Activated CD4-positive, alpha-beta T cell treated with anti-CD3 and anti-CD28 coated beads, Interleukin-2, amount 10 ng/mL, durations not matched to agents 7 days and 5 days (primary cell): ENCODE measurements around the gene MTFR1L. TPM values are rescaled to one million over a fixed set of nuclear protein-coding genes. Genes with fewer than 3 reads are reported as not detected.

ENCODE experiments used
- CTCF ChIA-PET: fragments of 350-600 bp; sonication (Branson Sonifier 250); formaldehyde crosslinking; loops from one replicate; lab custom pipeline; 2021; ENCODE audit warnings: antibody characterized with exemption; lab: Charles Lee
- POLR2A ChIA-PET: fragments of 350-600 bp; sonication (Branson Sonifier 250); formaldehyde crosslinking; loops from one replicate; lab custom pipeline; 2021; ENCODE audit warnings: antibody characterized with exemption; lab: Charles Lee
- DNase-seq: peaks from one replicate; pipeline ENCODE4 v3.0.0-alpha.2; 2020
- H3K27ac Mint-ChIP-seq: one replicate; pipeline ENCODE4 v1.8.0; 2021; ENCODE audit warnings: mild to moderate bottlenecking, moderate library complexity, mixed read lengths
- H3K27me3 Mint-ChIP-seq: one replicate; pipeline ENCODE4 v1.8.0; 2021; ENCODE audit warnings: mixed read lengths
- H3K36me3 Mint-ChIP-seq: one replicate; pipeline ENCODE4 v1.8.0; 2021; ENCODE audit warnings: low read depth, mixed read lengths
- H3K4me1 Mint-ChIP-seq: one replicate; pipeline ENCODE4 v1.8.0; 2021; ENCODE audit warnings: mixed read lengths
- H3K4me3 Mint-ChIP-seq: one replicate; pipeline ENCODE4 v1.8.0; 2021; ENCODE audit warnings: mild to moderate bottlenecking, moderate library complexity, mixed read lengths
- H3K9me3 Mint-ChIP-seq: one replicate; pipeline ENCODE4 v1.8.0; 2021; ENCODE audit warnings: mixed read lengths
- total RNA-seq, 2 experiments: library from RNA; stranded (reverse); gene quantifications; one replicate each; pipeline ENCODE4 v1.2.3, GENCODE V29; 2021

Gene MTFR1L
- total RNA-seq, 2 experiments from 2014 or later, result 38.9 to 42.1 TPM

DNA sequence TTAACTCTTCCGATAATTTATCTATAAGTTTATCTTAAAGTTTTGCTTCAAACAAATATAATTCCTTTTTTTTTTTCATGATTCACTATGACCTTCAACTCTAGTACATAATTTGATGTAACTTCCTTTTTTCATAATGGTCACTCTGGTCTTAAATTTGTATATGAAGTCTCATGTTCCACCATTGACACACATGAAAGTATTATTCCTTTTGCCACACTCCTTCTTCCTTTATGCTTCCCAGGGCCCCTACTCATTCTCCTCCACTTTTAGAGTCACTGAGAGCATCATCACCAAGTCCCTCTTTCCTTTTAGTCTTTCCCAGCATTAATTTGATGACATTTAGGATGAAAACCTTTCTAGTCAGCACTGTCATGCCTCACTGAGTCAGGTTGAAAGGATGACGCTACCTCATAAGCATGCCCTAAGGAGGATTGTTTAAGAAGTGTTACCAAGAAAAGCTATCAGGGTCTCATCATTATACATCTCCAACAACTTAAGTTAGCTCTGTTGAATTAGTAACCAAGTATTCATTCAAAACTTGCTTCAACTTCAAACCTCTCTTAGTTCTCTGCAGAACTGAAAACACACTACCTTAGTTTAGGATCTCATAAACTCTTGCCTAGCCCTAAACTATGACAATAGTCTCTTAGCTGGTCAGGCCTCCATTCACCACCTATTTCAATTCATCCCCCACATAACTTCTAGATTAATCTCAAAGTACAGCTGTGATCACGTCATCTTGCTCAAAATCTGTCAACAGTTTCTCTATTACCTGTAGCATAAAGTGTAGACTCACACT lies 25.0 kb downstream of the MTFR1L start:
- H3K4me1 Mint-ChIP-seq, result no peaks in the 10 kb centered on the region
- no peaks in the 10 kb centered on the region for H3K27me3 Mint-ChIP-seq
- POLR2A ChIA-PET, result no interaction called here
- H3K36me3 Mint-ChIP-seq, result peaks cover 3% of the 10 kb centered on the region
- no peak for DNase-seq
- CTCF ChIA-PET, result interaction anchor here (0.6 to 1.5 kb wide), 4 partner anchors 9 to 233 kb away, joined by 3 to 7 read pairs (median 4); no protein-coding TSS in a partner anchor
- no peak overlapping the region for H3K27ac Mint-ChIP-seq
- no peak overlapping the region for H3K4me3 Mint-ChIP-seq
- no peaks in the 10 kb centered on the region for H3K9me3 Mint-ChIP-seq

DNA sequence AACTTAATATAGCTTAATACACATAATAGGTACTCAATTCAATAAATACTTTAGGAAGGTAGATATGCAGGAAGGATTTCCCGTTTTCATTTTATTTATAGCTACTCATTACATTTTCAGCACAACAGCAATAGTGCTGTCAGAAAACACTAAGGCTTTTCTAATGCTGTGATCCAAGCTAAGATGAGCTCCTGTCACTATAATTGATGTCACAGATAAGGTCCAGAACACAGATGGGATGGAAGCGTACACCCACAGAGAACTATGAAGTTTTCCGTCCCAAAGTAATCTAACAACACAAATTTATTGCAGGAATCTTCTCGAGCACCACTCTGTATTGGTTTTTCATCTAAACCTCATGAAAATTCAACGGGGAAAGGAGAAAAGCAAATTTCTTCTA lies 25.9 kb downstream of the MTFR1L start:
- ChIA-PET CTCF (interaction anchor here (0.7 kb wide), 1 partner anchor 50 kb away, joined by 4 read pairs; no protein-coding TSS in a partner anchor), POLR2A (no interaction called here)
- H3K27me3 Mint-ChIP-seq, result no peaks in the 10 kb centered on the region
- H3K36me3 Mint-ChIP-seq, result peaks cover 3% of the 10 kb centered on the region
- H3K4me1 Mint-ChIP-seq, result no peaks in the 10 kb centered on the region
- H3K27ac Mint-ChIP-seq, result no peak overlapping the region
- no peaks in the 10 kb centered on the region for H3K9me3 Mint-ChIP-seq
- DNase-seq, result no peak
- H3K4me3 Mint-ChIP-seq, result no peak overlapping the region

DNA sequence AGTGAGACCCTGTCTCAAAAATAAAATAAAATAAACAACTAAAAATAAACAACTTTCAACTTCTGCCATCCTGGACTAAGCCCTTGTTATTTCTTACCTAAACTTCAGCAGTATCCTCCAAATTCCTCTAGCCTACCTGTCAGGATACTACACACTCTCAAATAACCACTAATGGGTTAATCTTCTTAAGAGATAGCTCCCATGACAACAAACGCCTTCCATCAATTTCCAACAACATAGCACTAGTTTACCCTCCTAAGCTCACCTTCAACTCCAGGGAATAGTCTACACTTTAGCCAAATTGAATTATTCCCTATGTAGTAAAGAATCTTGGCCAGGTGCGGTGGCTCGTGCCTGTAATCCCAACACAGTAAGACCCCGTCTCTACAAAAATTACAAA lies 28.2 kb downstream of the MTFR1L start:
- Mint-ChIP-seq H3K27ac (no peak overlapping the region), H3K4me1 (no peaks in the 10 kb centered on the region), H3K4me3 (no peak overlapping the region), H3K27me3 (no peaks in the 10 kb centered on the region), H3K36me3 (peaks cover 6% of the 10 kb centered on the region), H3K9me3 (no peaks in the 10 kb centered on the region)
- no peak for DNase-seq
- POLR2A ChIA-PET, result no interaction called here
- CTCF ChIA-PET, result interaction anchor here (0.7 to 1.6 kb wide), 4 partner anchors 13 to 152 kb away, joined by 3 to 4 read pairs (median 3); no protein-coding TSS in a partner anchor

DNA sequence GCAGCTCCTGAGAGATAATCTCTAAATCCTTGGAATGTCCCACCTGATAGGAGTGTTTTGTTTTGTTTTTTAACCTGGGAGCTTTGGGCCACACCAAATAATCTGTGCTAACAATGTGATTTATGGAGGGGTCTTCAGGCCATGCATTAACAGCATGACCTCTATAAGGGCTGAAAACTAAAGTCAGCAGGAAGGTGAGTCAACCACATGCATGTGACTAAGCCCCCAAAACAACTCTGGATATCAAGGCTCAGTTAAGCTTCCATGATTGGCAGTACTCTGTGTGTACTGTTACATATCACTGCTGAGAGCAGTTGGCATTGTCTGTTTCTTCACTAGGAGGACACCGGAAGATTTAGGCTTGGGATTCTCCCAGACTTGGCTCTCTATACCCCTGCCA lies 28.8 kb downstream of the MTFR1L start:
- no peaks in the 10 kb centered on the region for H3K9me3 Mint-ChIP-seq
- DNase-seq, result no peak
- CTCF ChIA-PET, result interaction anchor here (0.7 to 1.4 kb wide), 3 partner anchors 14 to 151 kb away, joined by 3 read pairs; no protein-coding TSS in a partner anchor
- POLR2A ChIA-PET, result no interaction called here
- no peaks in the 10 kb centered on the region for H3K4me1 Mint-ChIP-seq
- no peak overlapping the region for H3K27ac Mint-ChIP-seq
- H3K36me3 Mint-ChIP-seq, result peaks cover 3% of the 10 kb centered on the region
- H3K27me3 Mint-ChIP-seq, result no peaks in the 10 kb centered on the region
- H3K4me3 Mint-ChIP-seq, result no peak overlapping the region

DNA sequence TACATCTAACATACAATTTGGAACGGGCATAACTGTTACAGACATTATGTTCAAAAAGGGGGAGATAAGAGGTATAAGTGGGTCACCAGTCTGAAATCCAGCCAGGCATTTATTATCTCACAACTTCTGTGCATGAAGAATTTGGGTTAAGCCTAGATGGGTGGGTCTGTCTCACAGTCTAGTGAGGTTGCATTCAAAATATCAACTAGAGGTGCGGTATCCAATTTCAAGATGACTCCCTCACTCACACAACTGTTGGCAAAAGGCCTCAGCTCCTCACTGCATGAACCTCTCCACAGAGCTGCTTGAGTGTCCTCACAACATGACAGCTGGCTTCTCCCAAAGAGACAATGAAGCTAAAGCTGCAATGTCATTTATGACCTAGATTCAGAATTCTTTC lies 34.8 kb downstream of the MTFR1L start:
- CTCF ChIA-PET, result interaction anchor here (0.6 kb wide), 1 partner anchor 14 kb away, joined by 5 read pairs; no protein-coding TSS in a partner anchor

DNA sequence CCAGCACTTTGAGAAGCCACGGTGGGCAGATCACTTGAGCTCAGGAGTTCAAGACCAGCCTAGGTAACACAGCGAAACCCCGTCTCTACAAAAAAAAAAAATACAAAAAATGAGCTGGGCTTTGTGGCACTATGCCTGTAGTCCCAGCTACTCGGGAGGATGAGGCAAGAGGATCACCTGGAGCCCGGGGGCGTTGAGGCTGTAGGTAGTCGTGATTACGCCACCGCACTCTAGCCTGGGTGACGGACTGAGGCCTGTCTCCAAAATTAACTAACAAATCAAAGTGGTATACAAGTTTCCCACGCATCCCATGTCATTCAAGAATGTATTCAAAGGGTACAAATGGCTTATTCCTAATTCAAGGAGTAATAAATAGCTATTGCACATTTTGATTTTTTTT lies 37.1 kb downstream of the MTFR1L start:
- CTCF ChIA-PET, result interaction anchor here (0.6 to 1.3 kb wide), 4 partner anchors 11 to 1296 kb away, joined by 3 to 5 read pairs (median 4); no protein-coding TSS in a partner anchor

More for the DNA sequence above, 34.8 kb downstream of the MTFR1L start:
- H3K4me3 Mint-ChIP-seq, result no peak overlapping the region
- POLR2A ChIA-PET, result interaction anchor here (0.6 kb wide), 1 partner anchor 282 kb away, joined by 4 read pairs; no protein-coding TSS in a partner anchor
- H3K27ac Mint-ChIP-seq, result no peak overlapping the region
- H3K27me3 Mint-ChIP-seq, result no peaks in the 10 kb centered on the region
- H3K4me1 Mint-ChIP-seq, result peaks cover 17% of the 10 kb centered on the region
- DNase-seq, result no peak
- H3K36me3 Mint-ChIP-seq, result peaks cover 2% of the 10 kb centered on the region
- H3K9me3 Mint-ChIP-seq, result no peaks in the 10 kb centered on the region

DNA sequence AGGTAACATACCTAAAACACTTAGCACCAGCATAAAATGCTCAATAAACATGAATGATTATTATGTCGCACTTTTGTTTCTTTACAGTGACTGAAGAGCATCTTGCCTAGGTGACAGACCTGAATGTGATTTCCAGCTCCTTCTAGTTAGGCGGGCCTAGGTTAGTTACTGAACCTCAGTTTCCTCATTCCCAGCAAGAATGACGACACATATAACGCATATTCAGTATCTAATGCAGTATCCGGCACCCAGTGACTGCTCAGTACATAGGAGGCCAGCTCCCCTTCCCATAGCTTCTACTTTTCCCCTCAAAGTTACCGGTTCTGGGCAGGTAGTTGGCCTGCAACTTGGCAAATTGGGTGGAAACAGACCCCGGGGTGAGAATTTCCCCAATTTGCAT lies 38.7 kb downstream of the MTFR1L start:
- H3K27ac Mint-ChIP-seq, result peak overlapping the region; percentile 87
- ChIA-PET CTCF (no interaction called here), POLR2A (no interaction called here)
- H3K4me1 Mint-ChIP-seq, result peaks cover 29% of the 10 kb centered on the region
- H3K36me3 Mint-ChIP-seq, result no peaks in the 10 kb centered on the region
- DNase-seq, result no peak
- H3K4me3 Mint-ChIP-seq, result peak overlapping the region; percentile 93
- no peaks in the 10 kb centered on the region for H3K27me3 Mint-ChIP-seq
- H3K9me3 Mint-ChIP-seq, result no peaks in the 10 kb centered on the region

More for the DNA sequence above, 37.1 kb downstream of the MTFR1L start:
- no peaks in the 10 kb centered on the region for H3K27me3 Mint-ChIP-seq
- no peak for DNase-seq
- no peak overlapping the region for H3K4me3 Mint-ChIP-seq
- no peak overlapping the region for H3K27ac Mint-ChIP-seq
- no peaks in the 10 kb centered on the region for H3K9me3 Mint-ChIP-seq
- POLR2A ChIA-PET, result interaction anchor here (0.6 kb wide), 2 partner anchors 15 to 23 kb away, joined by 3 to 6 read pairs; no protein-coding TSS in a partner anchor
- peaks cover 2% of the 10 kb centered on the region for H3K36me3 Mint-ChIP-seq
- peaks cover 29% of the 10 kb centered on the region for H3K4me1 Mint-ChIP-seq

DNA sequence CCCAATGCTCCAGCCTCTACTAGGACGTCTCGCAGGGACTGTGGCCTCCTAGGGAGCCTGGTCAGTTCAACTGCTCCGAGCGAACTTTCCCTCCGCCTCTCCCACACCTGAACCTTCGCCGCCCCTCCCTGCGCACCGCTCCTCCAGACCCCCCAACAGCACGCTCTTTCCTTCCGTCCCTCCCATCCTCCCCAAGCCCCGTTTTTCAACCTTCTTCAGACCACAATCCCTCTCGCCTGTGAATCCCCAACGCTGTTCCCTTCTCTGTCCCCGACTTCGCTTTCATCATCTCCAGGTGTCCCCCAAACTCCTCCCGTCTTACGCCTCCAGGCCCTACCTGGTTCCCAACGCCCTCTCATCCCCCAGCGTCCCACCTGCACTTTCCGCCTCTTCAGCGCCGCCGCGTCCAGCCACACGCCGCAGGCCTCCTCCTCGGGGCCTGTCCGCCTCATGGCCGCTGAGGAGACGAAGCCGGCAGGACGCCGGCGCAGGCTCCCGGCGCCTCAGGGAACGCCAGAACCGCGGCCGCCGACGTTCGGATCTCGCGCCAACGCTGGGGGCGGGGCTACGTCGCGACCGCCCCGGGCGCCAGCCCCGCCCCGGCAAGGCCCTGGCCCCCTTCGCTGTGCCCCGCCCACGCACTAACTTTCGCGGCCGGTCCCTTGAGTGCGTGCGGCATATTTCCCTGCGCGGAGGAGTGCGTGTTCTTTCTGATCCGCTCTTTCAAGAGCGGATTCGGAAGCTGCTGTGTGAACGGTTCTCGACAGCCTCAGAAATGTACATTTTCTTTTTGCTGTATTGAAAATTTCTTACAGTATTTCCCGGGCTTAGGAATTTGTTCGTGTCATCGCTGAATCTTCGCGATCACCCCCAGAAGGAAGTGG lies 39.4 kb downstream of the MTFR1L start, which contains the start of gene AUNIP:
Gene AUNIP (minus strand): TSS at position 552 of the 884 bp plus-strand sequence. CDS start 100 bp downstream, at position 452.
- Mint-ChIP-seq H3K27me3 (no peaks in the 10 kb centered on the region), H3K27ac (peak within 1 kb of the TSS; percentile 87), H3K4me3 (peak within 1 kb of the TSS; percentile 93), H3K36me3 (no peaks in the 10 kb centered on the region), H3K9me3 (no peaks in the 10 kb centered on the region), H3K4me1 (peaks cover 29% of the 10 kb centered on the region)
- ChIA-PET CTCF (no interaction called here), POLR2A (no interaction called here)
- DNase-seq, result peak; percentile 91

DNA sequence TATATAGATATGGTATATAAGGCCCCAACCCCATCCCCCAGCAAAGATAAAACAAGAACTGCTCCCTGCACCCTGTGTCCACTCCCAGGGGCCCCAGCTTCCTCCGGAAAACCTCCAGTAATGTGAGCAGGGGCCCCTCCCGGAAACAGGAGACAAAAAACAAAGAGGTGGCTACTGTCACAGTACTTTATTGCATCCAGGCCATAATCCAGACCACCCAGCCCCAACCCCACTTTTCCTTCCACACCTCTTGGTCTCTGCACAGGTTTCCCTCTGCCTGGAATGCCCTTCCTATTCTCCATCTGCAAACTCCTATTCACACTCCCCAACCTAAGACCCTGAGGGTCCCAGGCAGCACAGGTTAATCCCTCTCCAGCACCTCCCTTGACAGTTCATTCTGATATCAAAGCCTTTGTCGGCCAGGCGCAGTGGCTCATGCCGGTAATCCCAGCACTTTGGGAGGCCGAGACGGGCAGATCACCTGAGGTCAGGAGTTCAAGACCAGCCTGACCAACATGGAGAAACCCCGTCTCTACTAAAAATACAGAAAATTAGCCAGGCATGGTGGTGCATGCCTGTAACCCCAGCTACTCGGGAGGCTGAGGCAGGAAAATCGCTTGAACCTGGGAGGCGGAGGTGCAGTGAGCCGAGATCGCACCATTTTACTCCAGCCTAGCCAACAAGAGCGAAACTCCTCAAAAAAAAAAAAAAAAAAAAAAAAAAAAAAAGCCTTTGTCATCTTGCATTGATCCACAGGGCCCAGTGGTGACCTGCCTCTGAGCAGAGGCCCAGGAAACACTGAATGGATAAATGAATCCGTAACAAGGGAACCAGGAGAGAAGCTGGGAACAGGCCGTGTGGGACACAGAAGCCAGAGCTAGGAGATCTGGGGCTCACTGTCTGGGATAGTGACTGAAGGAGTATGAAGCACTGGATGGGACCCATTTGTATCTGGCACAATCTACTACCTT lies 41.8 kb downstream of the MTFR1L start:
- no peak overlapping the region for H3K27ac Mint-ChIP-seq
- no peaks in the 10 kb centered on the region for H3K36me3 Mint-ChIP-seq
- DNase-seq, result no peak
- H3K4me1 Mint-ChIP-seq, result peaks cover 26% of the 10 kb centered on the region
- ChIA-PET POLR2A (interaction anchor here (0.6 kb wide), 1 partner anchor 412 kb away, joined by 5 read pairs; no protein-coding TSS in a partner anchor), CTCF (interaction anchor here (1.3 to 1.8 kb wide), 3 partner anchors 9 to 21 kb away, joined by 3 to 5 read pairs (median 4); partner anchors contain the start of gene PAQR7)
- H3K27me3 Mint-ChIP-seq, result no peaks in the 10 kb centered on the region
- H3K4me3 Mint-ChIP-seq, result no peak overlapping the region
- no peaks in the 10 kb centered on the region for H3K9me3 Mint-ChIP-seq

DNA sequence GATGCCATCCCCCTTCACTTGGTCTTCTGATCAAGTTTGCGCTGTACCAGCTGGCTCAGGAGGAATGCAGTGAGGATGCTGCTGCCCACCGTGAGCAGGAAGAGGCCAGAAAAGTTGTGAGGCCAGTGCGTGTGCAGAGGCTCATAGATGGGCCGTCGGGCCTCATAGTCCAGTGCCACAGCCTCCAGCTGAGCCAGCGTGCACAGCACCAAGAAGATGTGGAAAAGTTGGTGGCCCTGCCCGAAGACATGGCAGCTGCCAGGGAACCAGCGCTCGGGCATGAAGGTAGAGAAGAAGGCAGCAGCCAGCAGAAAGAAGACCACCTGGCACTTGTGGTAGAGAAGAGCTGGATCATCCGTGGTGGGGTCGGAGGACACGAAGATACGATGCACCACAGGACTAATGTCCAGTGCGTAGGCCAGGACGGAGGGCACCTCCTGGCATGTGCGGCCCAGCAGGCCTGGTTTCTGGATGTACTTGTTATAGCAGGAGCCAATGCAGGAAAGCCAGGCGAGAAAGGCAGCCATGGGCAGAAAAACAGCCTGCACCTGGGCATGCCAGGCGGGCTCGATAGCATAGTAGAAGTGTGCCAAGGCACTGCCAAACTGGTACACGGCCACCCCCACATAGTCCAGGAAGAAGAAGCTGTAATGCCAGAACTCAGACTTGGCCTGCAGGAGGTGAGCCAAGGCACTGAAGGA lies 43.2 kb downstream of the MTFR1L start:
- ChIA-PET POLR2A (no interaction called here), CTCF (interaction anchor here (1.3 to 1.8 kb wide), 3 partner anchors 13 to 135 kb away, joined by 3 to 4 read pairs (median 3); partner anchors contain the start of genes PAFAH2 and PAQR7)
- H3K9me3 Mint-ChIP-seq, result no peaks in the 10 kb centered on the region
- H3K4me3 Mint-ChIP-seq, result no peak overlapping the region
- H3K36me3 Mint-ChIP-seq, result no peaks in the 10 kb centered on the region
- no peaks in the 10 kb centered on the region for H3K27me3 Mint-ChIP-seq
- H3K4me1 Mint-ChIP-seq, result peaks cover 25% of the 10 kb centered on the region
- H3K27ac Mint-ChIP-seq, result no peak overlapping the region
- DNase-seq, result no peak
